Activated CD8-positive, alpha-beta memory T cell treated with anti-CD3 and anti-CD28 coated beads for 4 hours (primary cell): Measurements from ENCODE around the gene HEMGN.
"Not testable (repeated sequence)": the region's sequence is repeated elsewhere in the genome, so short reads cannot be mapped to it uniquely, and the experiment has no call there.

Source experiments
- DNase-seq, 2 donors: peaks; one replicate each; pipeline ENCODE4 v3.0.0-alpha.2; 2020; ENCODE audit warnings: low read depth in 2 of 2

The HEMGN gene

GRCh38 chr9:97938081-97938644, at the start of gene HEMGN:
Gene HEMGN (minus strand): TSS chr9:97938172. CDS start chr9:97938136, 36 bp downstream.
- DNase-seq, result no peak

- no peak for DNase-seq
Measured at GRCh38 chr9:97987487-97987886, 49.5 kb upstream of the HEMGN start.

- DNase-seq, result no peak
Measured at GRCh38 chr9:97985058-97985861, 47.3 kb upstream of the HEMGN start.

- peak; percentile 67 to 70 for DNase-seq
Measured at GRCh38 chr9:97984188-97985057, 46.5 kb upstream of the HEMGN start.

DNA sequence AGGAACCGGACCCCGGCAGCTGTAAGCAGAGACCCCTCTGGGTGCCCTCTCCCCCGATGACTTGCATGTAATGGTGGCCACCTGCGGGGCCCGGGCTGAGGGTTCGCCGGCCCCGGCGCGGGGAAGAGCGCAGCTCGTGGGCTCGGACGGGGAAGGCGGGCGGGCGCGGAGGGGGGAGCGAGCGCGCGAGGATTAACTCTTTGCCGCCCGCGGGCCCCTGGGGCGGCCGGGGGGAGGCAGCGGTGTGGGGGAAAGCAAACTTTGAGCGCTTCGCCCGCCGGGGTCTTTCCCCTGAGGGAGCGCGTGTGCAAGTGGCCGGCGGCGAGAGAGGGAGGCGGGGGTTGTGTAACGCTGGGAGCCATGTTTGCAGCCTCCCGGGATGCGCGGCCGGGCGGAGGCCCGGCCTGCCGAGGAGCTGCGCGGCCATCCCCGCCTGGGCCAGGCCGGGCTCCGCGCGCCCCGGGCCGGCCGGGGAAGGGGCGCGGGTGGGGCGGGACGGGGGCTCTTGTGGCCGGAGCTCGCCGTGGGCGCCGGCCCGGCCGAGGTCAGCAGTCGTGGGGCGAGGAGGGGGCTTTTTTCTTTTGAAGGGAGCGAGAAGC, 45.7 kb upstream of the HEMGN start:
- peak; percentile 27 to 29 for DNase-seq

- peak; percentile 89 to 94 for DNase-seq
Measured at GRCh38 chr9:97982683-97983588, 45.0 kb upstream of the HEMGN start, which contains the start of gene ANP32B. Gene ANP32B (plus strand): TSS chr9:97983341. CDS start chr9:97983556, 215 bp downstream.

- DNase-seq, result no peak
Measured at GRCh38 chr9:97981846-97982682, 44.1 kb upstream of the HEMGN start.

- no peak for DNase-seq
Measured at GRCh38 chr9:97980918-97981845, 43.2 kb upstream of the HEMGN start.

DNA sequence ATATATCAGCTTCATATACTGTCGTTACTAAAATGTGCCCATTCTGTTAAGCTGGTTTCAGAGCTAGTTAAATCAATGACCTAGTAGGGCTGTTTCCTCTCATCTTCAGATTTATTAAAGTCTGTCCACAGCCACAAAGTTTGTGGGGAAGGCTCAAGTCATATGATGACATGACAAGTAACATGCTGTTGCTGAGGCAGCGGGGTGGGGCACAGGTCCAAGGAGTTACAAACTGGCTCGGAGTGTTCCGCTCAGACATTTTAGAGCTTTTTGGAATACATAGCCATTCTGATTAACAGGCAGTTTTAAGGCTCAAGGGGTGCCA, 42.5 kb upstream of the HEMGN start:
- DNase-seq, result no peak

GRCh38 chr9:97979788-97980478, 42.0 kb upstream of the HEMGN start:
- DNase-seq, result no peak

GRCh38 chr9:97978371-97979130, 40.6 kb upstream of the HEMGN start:
- DNase-seq, result no peak

GRCh38 chr9:97976633-97977032, 38.7 kb upstream of the HEMGN start:
- not testable (repeated sequence) for DNase-seq

- DNase-seq, result no peak
Measured at GRCh38 chr9:97975376-97975775, 37.4 kb upstream of the HEMGN start.

- no peak for DNase-seq
Measured at GRCh38 chr9:97972753-97973152, 34.8 kb upstream of the HEMGN start.

DNA sequence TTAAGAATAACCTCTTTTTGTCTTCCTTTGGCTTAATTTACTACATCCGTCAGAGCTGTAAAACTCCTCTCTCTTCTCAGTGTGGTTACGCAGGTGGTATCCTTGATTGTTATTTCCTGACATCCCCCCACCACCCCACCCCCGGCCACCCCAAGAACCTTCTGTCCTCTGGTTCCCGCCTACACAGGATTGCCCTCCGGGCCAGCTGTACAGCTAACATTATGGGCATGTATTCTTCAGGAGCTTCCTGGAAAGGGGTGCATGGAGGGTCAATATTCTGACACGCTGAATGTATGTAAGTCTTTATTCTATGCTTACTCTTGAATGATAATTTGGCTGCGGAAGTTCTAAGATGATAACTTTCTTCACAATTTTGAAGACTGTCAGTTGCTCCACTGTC, 32.2 kb upstream of the HEMGN start:
- no peak for DNase-seq

- no peak for DNase-seq
Measured at GRCh38 chr9:97969014-97969413, 31.0 kb upstream of the HEMGN start.

- no peak for DNase-seq
Measured at GRCh38 chr9:97966493-97966892, 28.5 kb upstream of the HEMGN start.

GRCh38 chr9:97964901-97965300, 26.9 kb upstream of the HEMGN start:
- no peak for DNase-seq
